ENCODE results near the gene PPIL6.

GRCh38 chr6:109454496-109455436 lies 14.3 kb upstream of the PPIL6 start:
- TF ChIP-seq ZBTB7A (IDR thresholded peaks at IDR 0.05; ENCODE audit: low read depth) (no peak), FOXM1 (IDR thresholded peaks at IDR 0.05; ENCODE audit: borderline replicate concordance, low read depth) (no peak), YY1 (IDR thresholded peaks at IDR 0.05; ENCODE audit: low read depth) (no peak), MAX (IDR thresholded peaks at IDR 0.05) (no peak), TAF1 (IDR thresholded peaks at IDR 0.05; ENCODE audit: low read depth) (no peak), EGR1 (IDR thresholded peaks at IDR 0.05) (no peak), EP300 (IDR thresholded peaks at IDR 0.05; ENCODE audit: borderline replicate concordance) (no peak), CEBPB (IDR thresholded peaks at IDR 0.05) (no peak), USF1 (IDR thresholded peaks at IDR 0.05) (no peak), REST (IDR thresholded peaks at IDR 0.05; ENCODE audit: low read depth) (no peak), TCF12 (IDR thresholded peaks at IDR 0.05; ENCODE audit: low read depth) (no peak), RAD21 (IDR thresholded peaks at IDR 0.05; ENCODE audit: low read depth) (no peak), CREB1 (IDR thresholded peaks at IDR 0.05; ENCODE audit: low read depth) (no peak), TEAD4 (IDR thresholded peaks at IDR 0.05) (no peak)

All from Ishikawa (cell line).